Stimulated activated CD8-positive, alpha-beta memory T cell treated with anti-CD3 and anti-CD28 coated beads, Interleukin-12 subunit alpha, Interleukin-12 subunit beta, amount 100 ng/mL, for 1 hour (primary cell): ENCODE results near the gene USP20.
A peak's percentile ranks its signal among the peaks of the same experiment; 100 is the strongest.

Experiments
- DNase-seq: peaks from one replicate; pipeline ENCODE4 v3.0.0-alpha.2; 2020; ENCODE audit warnings: low read depth

The USP20 gene

DNA sequence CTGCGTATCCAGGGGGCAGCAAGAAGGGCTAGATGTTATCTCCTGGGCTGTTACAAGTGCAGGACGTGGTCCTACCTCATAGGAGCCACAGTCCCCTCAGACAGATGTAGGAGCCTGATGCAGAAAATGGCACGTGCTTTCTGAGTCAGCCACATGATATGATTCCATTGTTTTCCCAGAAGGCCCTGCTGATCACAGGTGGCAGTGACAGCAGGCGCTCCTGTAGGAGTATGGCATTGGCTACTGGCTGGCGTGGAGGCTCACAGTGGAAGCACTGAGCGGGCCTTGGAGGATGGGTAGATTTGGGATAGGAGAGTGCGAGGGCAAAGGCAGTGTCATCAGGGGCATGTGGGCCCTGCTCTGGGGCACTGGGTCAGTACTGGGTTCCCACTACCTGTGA is 21.9 kb downstream of the USP20 start:
- no peak for DNase-seq

DNA sequence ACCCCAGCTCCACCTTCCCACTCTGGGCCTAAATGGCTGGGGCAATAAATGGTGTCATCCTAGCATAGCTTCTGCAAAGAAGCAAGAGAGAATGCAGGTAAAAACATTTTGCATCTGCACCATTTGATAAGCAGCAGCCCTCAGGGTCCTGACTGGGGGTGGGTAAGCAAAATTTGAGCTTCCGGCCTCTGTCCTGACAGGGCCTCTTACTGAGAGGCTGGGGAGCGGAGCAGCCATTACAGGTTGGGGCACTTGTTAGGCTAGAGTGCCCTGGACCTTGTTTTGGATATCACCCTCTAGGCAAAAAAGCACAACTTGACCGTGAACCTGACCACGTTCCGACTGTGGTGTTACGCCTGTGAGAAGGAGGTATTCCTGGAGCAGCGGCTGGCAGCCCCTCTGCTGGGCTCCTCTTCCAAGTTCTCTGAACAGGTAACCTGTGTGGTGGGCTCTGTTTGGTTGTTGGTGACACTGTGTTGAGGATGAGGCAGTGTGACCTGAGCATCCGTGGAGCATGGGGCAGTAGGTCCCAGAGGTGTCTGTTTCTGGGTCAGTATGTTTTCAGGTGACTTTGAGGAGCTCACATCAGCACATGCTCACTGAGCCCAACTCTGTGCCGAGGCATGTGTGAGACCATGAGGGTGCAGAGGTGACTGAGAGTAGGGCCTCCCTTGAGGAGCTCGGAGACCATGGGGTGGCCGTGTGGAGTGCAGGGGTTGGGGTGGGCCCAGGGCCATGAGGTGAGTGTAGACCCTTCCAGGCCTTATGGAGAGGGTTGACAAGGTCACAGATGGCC is 23.1 kb downstream of the USP20 start:
- DNase-seq, result no peak

DNA sequence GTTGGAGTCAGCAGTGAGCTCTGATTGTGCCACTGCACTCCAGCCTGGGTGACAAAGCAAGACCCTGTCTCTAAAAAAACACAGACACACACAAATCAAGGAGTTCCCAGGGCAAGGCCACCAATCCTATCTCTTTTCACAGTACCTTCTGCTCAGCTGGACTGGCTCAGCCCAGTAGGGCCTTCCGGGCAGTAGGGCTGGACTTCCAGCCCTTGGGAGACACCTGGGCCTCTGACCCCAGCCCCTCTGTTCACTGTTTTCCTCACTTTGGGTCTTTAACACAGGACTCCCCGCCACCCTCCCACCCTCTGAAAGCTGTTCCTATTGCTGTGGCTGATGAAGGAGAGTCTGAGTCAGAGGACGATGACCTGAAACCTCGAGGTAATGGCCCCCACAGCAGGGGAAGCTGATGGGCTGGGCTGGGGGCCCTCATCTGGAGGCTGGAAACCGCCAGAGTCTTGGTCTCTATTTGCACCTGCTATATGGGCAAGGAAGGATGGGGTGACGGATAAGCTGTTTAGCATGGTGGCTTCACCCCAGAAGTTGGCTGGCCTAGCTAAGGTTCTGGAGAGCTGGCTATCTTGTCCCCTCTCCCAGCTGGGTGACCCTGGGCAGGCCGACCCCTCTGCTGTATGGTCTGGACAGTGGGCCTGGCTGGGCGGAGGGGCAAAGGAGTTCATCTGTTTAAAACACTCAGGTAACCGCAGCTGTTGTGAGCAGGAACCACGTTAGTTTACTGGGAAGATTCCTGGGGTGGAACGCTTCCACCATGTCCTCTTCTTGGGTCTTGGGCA is 25.6 kb downstream of the USP20 start:
- DNase-seq, result no peak

DNA sequence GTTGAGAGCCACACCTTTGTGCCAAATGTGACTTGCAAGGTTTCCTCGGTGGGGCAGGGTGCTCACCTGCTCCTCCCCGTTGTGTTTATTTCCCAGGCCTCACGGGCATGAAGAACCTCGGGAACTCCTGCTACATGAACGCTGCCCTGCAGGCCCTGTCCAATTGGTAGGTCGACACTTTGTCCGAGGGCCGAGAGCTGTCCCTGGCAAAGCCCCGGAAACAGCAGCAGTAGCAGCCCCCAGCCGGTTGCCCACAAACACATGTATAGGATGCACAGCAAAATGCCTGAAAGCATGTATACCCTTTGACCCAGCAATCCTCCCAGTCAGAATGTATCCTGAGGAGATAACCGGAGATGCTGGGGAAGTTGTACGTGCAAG is 26.2 kb downstream of the USP20 start:
- no peak for DNase-seq

DNA sequence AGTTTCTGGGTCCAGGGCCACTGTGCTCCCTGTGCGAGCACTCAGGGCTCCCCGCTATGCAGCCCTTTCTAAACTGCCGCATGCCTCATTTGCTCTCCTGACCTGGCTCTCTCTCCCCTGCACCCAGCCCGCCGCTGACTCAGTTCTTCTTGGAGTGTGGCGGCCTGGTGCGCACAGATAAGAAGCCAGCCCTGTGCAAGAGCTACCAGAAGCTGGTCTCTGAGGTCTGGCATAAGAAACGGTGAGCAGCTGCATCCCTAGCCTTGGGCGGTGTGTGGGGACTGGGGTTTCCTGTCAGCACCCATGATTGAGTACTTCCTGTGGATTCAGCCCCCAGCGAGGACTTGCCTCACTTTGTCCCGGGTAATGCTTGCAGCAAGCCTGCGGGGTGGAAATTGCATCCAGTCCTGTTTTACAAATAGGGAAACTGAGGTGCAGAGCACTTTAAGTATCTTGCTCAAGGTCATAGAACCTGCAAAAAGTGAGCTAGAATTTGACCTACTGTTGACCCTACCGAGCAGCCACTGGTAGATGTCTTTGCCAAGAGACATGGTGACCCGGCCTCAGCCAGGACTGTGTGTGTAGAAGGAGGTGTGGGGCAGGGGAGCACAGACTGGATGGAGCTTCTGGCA is 27.9 kb downstream of the USP20 start:
- peak; percentile 50 for DNase-seq

DNA sequence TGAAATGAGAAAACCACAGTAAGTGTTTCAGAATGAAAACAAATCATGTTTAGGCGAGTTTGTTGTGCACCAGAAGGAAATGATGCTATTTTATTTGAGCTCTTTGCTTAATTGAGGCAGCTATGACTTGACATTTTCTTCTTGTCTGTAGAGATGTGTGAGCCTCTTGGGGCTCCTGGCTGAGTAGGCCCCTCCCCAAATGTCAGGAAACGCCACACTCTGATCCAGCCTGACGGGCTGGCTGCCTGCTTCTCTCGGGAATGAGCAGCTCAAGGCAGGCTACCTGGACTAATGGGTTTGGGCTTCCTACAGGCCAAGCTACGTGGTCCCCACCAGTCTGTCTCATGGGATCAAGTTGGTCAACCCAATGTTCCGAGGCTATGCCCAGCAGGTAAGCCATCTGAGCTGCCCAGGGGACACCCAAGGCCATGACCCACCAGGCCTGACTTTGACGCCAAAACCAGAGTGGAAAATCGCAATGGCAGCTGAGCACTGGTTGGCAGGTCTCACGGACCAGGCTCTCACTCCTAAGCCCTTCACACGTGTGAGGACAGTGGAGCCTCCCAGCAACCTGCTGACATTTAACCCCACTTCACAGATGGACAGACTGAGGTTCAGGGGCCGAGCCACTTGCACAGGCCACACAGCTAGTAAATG is 29.9 kb downstream of the USP20 start:
- no peak for DNase-seq

DNA sequence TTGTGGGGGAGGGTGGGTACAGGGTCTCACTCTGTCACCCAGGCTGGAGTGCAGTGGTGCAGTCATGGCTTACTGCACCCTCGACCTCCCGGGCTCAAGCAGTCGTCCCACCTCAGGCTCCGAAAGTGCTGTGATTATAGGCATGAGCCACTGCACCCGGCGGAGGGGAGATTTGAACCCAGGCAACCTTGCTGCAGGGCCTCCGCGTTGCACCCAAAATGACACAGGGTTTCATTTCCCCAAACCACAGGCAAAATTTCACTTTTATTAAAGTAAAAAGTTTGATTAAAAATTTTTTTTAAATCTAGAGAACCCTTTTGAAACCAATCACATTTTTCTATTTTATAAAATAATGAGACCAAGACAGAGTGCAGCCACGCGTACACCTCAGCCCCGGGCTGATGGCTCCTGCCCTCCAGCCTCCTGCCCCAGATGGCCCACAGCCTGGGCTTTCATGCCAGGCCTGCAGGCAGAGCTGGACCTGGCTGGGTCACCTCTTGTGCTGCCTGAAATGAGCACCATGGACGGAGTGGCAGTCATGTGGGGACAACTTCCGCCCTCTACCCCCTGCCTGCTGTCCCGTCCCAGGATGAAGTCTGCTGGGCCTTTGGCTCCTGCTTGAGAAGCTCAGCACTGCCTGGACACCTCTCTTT is 30.5 kb downstream of the USP20 start:
- DNase-seq, result no peak

DNA sequence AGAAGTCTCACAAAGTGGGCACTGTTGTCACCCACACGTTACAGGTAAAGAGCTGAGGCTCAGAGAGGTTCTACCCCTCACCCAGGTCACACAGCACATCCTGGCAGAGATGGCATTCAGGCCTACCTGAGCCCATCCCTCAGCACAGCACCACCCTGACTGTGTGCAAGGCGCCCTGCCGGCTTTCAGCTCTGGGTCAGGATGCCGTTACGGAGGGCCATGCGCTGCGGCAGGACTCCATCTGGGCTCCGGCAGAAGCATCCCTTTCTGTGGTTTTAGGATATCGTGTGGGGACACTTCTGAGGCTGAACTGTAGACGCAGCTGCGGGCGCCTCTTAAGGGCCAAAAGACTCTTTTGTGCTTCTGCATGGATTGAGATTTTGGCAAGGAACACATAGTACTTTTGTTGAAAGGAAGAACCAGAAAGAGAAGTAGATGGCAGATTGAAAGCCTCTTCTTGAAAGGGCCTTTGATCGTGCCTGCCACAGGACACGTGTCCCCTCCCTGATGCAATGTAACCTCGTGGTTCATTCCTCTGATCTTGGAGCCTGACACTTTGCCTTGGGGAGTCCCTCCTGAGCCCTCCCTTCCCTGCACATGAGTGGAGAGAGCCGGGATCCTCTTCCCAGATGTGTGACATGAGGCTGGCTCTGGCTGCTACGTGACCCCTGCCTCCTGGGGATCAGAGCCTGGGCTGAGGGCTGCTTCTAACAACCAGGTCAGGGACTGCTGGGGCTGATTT is 31.3 kb downstream of the USP20 start:
- DNase-seq, result no peak

DNA sequence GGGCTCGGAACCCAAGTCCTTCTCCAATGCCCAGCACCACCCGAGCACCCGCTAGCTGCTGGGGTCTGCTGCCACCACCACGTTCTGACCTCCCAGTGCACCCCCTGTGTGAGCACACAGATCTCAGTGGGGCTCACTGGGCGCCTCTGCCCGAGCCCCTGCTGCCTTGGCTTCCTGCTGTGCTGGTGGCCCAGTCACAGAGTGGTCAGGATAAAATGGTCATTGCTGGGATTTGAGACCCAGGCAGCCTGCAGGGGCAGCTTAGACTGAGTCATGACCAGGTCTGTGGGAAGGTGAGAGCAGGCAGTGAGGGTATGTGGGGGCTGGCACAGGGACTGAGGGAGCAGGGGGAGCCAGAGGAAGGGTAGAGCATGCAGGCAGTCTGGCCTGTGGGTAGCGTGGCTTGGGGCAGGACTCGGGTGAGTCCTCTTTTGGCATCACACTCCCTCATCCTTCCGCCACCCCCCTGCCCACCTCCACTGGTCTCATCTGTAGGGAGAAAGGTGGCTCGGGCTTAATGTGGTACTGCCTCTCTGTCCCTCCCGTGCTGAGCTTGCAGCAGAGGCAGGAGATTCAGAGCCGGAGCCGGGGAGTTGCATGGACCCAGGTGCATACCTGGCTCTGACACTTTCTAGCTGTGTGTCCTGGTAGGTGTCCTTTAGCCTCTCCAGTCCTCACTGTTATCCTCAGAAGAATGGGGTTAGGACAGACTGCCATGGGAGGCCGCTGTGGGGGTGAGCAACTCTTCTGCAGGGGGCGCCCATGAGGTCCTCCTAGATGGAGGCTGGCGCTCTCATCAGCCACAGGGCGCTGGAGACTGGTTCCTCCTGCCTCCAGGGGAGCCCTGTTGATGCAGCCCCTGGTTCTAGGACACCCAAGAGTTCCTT is 32.1 kb downstream of the USP20 start:
- DNase-seq, result no peak

DNA sequence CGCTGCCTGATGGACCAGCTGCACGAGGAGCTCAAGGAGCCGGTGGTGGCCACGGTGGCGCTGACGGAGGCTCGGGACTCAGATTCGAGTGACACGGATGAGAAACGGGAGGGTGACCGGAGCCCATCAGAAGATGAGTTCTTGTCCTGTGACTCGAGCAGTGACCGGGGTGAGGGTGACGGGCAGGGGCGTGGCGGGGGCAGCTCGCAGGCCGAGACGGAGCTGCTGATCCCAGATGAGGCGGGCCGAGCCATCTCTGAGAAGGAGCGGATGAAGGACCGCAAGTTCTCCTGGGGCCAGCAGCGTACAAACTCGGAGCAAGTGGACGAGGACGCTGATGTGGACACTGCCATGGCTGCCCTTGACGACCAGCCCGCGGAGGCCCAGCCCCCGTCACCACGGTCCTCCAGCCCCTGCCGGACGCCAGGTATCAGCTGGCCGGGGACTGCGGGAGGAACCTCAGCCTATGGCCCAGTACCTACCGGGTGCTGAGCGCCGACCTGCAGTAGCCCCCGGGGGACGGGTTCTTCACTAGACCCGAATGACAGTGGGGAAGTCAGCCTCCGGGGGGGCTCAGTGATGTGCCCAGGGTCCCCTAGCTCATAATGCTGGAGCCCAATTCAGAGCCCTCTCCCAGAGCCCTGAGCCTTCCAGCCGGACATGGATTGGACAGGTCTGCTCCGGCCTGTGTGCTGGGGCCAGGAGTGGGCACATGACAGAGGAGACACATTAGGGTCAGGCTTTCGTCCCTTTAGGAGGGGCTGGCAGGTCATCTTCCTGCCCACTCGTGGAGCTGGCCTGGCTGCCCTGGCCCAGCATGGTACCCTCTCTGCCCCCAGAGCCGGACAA is 33.0 kb downstream of the USP20 start:
- no peak for DNase-seq

DNA sequence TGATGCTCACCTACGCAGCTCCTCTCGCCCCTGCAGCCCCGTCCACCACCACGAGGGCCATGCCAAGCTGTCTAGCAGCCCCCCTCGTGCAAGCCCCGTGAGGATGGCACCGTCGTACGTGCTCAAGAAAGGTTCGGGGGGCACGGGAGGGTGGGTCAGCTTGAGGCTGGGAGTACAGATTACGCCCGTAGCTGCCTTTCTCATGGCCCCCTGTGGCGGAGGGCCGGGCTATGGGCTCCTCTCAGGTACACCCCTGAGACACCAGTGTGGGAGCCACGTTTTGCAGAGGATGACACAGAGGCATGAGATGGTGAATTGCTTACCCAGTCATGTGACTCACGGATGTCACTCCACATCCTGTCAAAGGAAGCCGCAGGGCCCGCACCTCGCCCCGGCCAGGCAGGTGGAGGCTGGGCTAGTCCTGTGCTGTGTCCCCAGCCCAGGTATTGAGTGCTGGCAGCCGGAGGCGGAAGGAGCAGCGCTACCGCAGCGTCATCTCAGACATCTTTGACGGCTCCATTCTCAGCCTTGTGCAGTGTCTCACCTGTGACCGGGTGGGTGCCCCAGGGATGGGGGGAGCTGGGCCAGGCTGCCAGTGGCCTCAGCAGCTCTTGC is 33.7 kb downstream of the USP20 start:
- peak; percentile 81 for DNase-seq

DNA sequence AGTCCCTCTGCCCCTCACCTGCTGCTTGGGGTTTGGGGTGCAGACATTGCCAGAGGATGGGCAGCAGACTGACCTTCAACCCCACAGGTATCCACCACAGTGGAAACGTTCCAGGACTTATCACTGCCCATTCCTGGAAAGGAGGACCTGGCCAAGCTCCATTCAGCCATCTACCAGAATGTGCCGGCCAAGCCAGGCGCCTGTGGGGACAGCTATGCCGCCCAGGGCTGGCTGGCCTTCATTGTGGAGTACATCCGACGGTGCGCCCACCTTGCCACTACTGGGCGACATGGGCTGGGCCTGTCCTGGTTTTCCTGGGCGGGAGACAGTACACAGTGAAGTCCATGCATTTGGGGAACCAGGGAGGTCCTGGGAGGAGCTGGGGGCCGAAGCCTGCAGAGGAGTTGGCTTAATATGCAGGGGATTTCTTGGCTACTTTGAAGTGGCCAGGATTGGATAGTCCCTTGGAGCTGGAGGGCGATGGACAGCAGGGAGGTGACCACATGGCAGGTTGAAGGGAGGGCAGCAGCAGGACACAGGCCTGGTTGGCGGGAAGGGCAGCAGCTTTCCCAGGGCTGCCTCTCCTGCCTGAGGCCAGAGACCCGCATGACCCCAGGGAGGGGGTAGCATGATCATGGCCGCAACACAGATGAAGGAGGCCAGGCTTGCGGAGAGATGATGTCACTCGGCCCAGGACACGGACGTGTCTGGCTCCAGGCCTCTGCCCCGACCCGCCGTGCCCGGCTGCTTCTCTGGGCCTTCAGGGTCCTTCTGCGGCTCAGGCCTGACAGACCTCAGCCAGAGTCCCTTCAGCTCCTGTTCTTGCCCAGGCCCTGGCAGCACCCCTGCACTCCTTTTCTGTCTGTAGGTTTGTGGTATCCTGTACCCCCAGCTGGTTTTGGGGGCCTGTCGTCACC is 34.6 kb downstream of the USP20 start:
- DNase-seq, result no peak

DNA sequence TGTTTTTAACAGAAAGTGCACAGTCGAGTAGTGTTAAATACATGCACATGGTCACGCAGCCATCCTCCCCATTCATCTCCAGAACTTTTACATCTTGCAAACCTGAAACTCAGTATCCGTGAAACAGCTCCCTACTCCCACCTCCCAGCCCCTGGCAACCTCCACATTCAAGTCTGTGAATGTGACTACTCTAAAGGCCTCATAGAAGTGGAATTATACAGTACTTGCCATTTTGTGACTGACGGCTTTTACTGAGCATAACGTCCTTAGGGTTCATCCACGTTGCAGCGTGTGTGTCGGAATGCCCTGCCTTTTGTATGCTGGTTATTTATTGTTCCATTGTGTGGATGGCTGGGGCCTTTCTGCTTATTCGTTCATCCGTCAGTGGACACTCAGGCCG is 35.8 kb downstream of the USP20 start:
- no peak for DNase-seq

DNA sequence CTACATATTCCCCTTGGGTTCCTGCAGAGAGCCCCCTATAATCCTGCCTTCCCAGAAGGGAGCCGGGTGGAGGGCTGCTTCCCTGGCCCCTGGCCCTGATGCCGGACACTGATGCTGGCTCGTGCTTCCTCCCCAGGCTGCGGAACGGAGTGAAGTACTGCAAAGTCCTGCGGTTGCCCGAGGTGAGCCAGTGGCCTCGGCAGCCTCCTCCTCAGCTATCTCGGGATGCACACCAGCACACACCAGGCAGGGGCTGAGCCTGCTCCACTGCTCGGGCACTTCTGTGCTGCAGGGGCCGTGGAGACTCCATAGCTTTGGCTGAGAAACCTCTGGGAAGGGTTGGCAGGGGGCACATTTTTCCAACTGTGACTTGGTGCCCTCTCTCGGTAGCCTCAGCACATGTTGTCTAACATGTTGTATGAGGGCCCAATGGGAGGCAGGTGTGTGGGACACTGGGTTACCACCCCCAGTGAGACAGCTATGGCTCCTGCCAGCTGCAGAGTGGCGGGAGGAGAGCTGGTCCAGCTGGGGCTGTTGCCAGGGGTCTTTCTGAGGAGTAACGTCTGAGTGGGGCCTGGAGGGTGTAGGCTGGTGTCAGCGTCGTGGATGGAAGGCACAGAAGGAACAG is 38.4 kb downstream of the USP20 start:
- no peak for DNase-seq

DNA sequence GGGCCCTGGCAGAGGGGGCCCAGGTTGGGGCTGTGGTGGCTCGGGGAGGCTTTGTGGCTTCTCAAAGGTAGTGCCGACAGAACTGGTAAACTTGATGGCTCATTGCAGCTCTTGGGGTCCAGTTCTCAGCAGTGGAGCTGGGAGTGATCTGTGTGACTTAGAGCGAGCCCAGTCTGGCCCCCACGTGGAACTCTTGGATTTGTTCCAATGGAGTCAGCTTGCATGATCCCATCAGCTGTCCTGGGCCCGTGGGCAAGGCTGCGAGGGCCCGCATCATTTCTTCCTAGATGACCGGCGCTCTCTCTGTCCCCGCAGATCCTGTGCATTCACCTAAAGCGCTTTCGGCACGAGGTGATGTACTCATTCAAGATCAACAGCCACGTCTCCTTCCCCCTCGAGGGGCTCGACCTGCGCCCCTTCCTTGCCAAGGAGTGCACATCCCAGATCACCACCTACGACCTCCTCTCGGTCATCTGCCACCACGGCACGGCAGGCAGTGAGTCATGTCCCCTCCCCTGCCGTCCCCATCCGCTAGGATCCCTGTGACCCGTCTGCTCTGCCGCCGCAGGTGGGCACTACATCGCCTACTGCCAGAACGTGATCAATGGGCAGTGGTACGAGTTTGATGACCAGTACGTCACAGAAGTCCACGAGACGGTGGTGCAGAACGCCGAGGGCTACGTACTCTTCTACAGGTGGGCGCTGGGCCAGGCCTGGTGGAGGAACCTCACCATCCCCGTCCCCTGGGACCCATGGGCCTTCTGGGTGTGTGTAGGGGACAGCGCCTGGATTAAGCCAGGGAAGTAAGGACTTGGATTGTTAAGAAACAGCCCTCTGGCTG is 39.2 kb downstream of the USP20 start:
- no peak for DNase-seq

DNA sequence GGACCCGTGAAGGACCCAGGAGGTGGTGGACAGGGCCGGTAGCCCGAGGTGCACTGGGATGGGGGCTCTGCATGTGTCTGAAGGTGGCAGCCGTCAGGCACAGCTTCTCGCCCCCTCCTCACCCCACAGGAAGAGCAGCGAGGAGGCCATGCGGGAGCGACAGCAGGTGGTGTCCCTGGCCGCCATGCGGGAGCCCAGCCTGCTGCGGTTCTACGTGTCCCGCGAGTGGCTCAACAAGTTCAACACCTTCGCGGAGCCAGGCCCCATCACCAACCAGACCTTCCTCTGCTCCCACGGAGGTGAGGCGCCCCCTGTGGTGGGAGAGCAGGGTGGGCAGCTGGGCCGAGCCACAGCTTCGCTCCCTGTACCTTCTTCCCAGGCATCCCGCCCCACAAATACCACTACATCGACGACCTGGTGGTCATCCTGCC is 39.9 kb downstream of the USP20 start:
- no peak for DNase-seq
